Neural progenitor cell (in vitro differentiated cells): Measurements from ENCODE around the gene ANO2. TPM values are rescaled to one million over a fixed set of nuclear protein-coding genes. Genes with fewer than 3 reads are reported as not detected.

Source experiments
- DNase-seq: peaks from one replicate; pipeline ENCODE4 v3.0.0-alpha.2; 2016; ENCODE audit warnings: low spot score
- H2AFZ ChIP-seq: fragments of 200-600 bp; sonication (generic); replicated peaks from 2 replicates; pipeline ENCODE4 v1.6.1; 2016; ENCODE audit warnings: antibody characterized with exemption
- H3F3A ChIP-seq: fragments of 200-600 bp; sonication (generic); 2 replicates; pipeline ENCODE4 v1.6.1; 2016; ENCODE audit warnings: antibody characterized with exemption, low read depth
- H3K27ac ChIP-seq: fragments of 200-600 bp; sonication (generic); 2 replicates; pipeline ENCODE4 v1.5.1; 2016; ENCODE audit warnings: mild to moderate bottlenecking
- H3K27me3 ChIP-seq: fragments of 200-600 bp; sonication (generic); 2 replicates; pipeline ENCODE4 v1.6.1; 2016; ENCODE audit warnings: mild to moderate bottlenecking, moderate library complexity
- H3K36me3 ChIP-seq: fragments of 200-600 bp; sonication (generic); 2 replicates; pipeline ENCODE4 v1.5.1; 2016
- H3K4me1 ChIP-seq: fragments of 200-600 bp; sonication (generic); 2 replicates; pipeline ENCODE4 v1.6.1; 2016; ENCODE audit warnings: mixed run types
- H3K4me2 ChIP-seq: fragments of 200-600 bp; sonication (generic); 2 replicates; pipeline ENCODE4 v1.6.1; 2016
- H3K4me3 ChIP-seq: fragments of 200-600 bp; sonication (generic); 2 replicates; pipeline ENCODE4 v1.5.1; 2016
- H3K79me2 ChIP-seq: fragments of 200-600 bp; sonication (generic); 2 replicates; pipeline ENCODE4 v1.6.1; 2016; ENCODE audit warnings: low read depth
- H3K9ac ChIP-seq: fragments of 200-600 bp; sonication (generic); 2 replicates; pipeline ENCODE4 v1.6.1; 2016
- H3K9me3 ChIP-seq: fragments of 200-600 bp; sonication (generic); 2 replicates; pipeline ENCODE4 v1.5.1; 2016; ENCODE audit warnings: low read depth
- H4K20me1 ChIP-seq: fragments of 200-600 bp; sonication (generic); 2 replicates; pipeline ENCODE4 v1.6.1; 2016; ENCODE audit warnings: low read depth
- H3K27ac Mint-ChIP-seq: 3 replicates; pipeline ENCODE4 v1.8.0; 2021; ENCODE audit warnings: mixed read lengths
- H3K27me3 Mint-ChIP-seq: 2 replicates; pipeline ENCODE4 v1.8.0; 2022; ENCODE audit warnings: low read depth, mild to moderate bottlenecking, inconsistent platforms, moderate library complexity, mixed read lengths; ENCODE audit not compliant: insufficient read depth
- H3K36me3 Mint-ChIP-seq: 3 replicates; pipeline ENCODE4 v1.8.0; 2021; ENCODE audit warnings: mixed read lengths
- H3K4me1 Mint-ChIP-seq: 3 replicates; pipeline ENCODE4 v1.8.0; 2021; ENCODE audit warnings: mixed read lengths
- H3K4me3 Mint-ChIP-seq: 3 replicates; pipeline ENCODE4 v1.8.0; 2021; ENCODE audit warnings: mild to moderate bottlenecking, moderate library complexity, mixed read lengths
- H3K9me3 Mint-ChIP-seq: 3 replicates; pipeline ENCODE4 v1.8.0; 2020; ENCODE audit warnings: mixed read lengths
- EZH2 ChIP-seq: fragments of 200-600 bp; sonication (generic); IDR thresholded peaks from 2 replicates; pipeline ENCODE4 v1.6.1; 2017; ENCODE audit warnings: antibody characterized with exemption, mild to moderate bottlenecking, moderate library complexity
- EZH2phosphoT487 ChIP-seq: fragments of 200-600 bp; sonication (generic); IDR thresholded peaks from 2 replicates; pipeline ENCODE4 v1.6.1; 2017; ENCODE audit warnings: antibody characterized with exemption
- total RNA-seq: library from RNA; depleted of rRNA; stranded (reverse); fragments of >200 nt; gene quantifications from 2 replicates; pipeline ENCODE4 v1.2.3, GENCODE V29; 2015; ENCODE audit warnings: low replicate concordance
- TF ChIP-seq, protein P1 (sequence below): fragments of 200-600 bp; sonication (generic); IDR thresholded peaks from 2 replicates; pipeline ENCODE4 v1.5.1; 2017; ENCODE audit warnings: antibody characterized with exemption, mild to moderate bottlenecking

Gene ANO2
- total RNA-seq, 1 donor from 2014 or later = 4.8 TPM

DNA sequence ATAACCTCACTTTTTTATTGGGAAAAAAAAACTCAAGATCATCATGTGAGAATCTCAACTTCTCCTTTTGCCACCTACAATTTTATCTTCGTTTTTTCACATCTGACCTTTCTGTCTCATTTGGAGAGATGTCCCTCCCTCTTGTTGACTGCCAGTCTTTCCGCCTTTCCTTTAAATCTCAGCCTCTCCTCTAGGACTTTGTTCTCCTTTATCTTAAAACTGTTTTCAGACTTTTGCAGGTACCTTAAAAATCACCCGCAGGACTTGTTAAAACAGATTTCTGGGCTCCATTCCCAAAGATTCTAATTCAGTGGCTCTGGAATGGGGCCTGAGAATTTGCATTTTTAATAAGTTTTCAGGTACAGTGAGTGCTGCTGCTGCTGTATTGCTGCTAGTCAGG is 289.9 kb downstream of the ANO2 start:
- Histone ChIP-seq H3K9me3 (no peaks in the 10 kb centered on the region), H3K27ac (no peak overlapping the region), H3K4me1 (no peaks in the 10 kb centered on the region), H4K20me1 (no peaks in the 10 kb centered on the region), H3K36me3 (no peaks in the 10 kb centered on the region), H3K79me2 (no peaks in the 10 kb centered on the region), H3K4me3 (no peak overlapping the region), H2AFZ (no peak overlapping the region), H3K27me3 (no peaks in the 10 kb centered on the region), H3K9ac (no peak overlapping the region), H3F3A (no peaks in the 10 kb centered on the region), H3K4me2 (no peak overlapping the region)
- no peaks in the 10 kb centered on the region for H3K9me3 Mint-ChIP-seq
- no peak overlapping the region for H3K27ac Mint-ChIP-seq
- TF ChIP-seq EZH2phosphoT487 (no peak), EZH2 (no peak)
- TF ChIP-seq, protein P1, sequence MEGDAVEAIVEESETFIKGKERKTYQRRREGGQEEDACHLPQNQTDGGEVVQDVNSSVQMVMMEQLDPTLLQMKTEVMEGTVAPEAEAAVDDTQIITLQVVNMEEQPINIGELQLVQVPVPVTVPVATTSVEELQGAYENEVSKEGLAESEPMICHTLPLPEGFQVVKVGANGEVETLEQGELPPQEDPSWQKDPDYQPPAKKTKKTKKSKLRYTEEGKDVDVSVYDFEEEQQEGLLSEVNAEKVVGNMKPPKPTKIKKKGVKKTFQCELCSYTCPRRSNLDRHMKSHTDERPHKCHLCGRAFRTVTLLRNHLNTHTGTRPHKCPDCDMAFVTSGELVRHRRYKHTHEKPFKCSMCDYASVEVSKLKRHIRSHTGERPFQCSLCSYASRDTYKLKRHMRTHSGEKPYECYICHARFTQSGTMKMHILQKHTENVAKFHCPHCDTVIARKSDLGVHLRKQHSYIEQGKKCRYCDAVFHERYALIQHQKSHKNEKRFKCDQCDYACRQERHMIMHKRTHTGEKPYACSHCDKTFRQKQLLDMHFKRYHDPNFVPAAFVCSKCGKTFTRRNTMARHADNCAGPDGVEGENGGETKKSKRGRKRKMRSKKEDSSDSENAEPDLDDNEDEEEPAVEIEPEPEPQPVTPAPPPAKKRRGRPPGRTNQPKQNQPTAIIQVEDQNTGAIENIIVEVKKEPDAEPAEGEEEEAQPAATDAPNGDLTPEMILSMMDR = no peak
- DNase-seq = no peak
- H3K36me3 Mint-ChIP-seq = no peaks in the 10 kb centered on the region
- peaks cover 3% of the 10 kb centered on the region for H3K4me1 Mint-ChIP-seq
- no peaks in the 10 kb centered on the region for H3K27me3 Mint-ChIP-seq
- H3K4me3 Mint-ChIP-seq = no peak overlapping the region

DNA sequence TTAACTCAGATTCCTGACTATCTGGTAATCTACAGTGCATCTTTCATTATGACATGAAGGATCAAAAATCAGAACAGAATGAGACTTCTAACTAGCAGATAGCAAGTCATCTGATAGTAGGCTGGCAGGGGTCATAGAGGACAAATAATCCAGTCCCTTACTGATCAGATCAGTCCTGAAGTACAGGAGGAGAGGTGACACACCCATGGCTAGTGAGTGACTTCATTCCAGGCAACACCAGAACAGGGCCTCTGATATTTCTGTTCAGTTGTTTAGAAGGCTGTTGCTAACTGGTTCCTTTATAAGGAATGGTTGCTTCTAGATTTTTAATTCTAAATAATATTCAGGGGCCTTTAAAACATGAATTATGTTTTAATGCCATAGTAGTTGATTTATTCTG is 291.0 kb downstream of the ANO2 start:
- Mint-ChIP-seq H3K36me3 (no peaks in the 10 kb centered on the region), H3K4me1 (peaks cover 4% of the 10 kb centered on the region), H3K27ac (no peak overlapping the region), H3K27me3 (no peaks in the 10 kb centered on the region), H3K9me3 (no peaks in the 10 kb centered on the region), H3K4me3 (no peak overlapping the region)
- Histone ChIP-seq H3K9ac (no peak overlapping the region), H3K4me1 (no peaks in the 10 kb centered on the region), H3K4me3 (no peak overlapping the region), H2AFZ (no peak overlapping the region), H3K36me3 (no peaks in the 10 kb centered on the region), H3K27me3 (no peaks in the 10 kb centered on the region), H3F3A (peaks cover 3% of the 10 kb centered on the region), H3K4me2 (no peak overlapping the region), H3K9me3 (no peaks in the 10 kb centered on the region), H3K27ac (no peak overlapping the region), H3K79me2 (no peaks in the 10 kb centered on the region), H4K20me1 (no peaks in the 10 kb centered on the region)
- no peak for DNase-seq
- no peak for TF ChIP-seq EZH2
- TF ChIP-seq, protein P1 = no peak
- TF ChIP-seq EZH2phosphoT487 = no peak

DNA sequence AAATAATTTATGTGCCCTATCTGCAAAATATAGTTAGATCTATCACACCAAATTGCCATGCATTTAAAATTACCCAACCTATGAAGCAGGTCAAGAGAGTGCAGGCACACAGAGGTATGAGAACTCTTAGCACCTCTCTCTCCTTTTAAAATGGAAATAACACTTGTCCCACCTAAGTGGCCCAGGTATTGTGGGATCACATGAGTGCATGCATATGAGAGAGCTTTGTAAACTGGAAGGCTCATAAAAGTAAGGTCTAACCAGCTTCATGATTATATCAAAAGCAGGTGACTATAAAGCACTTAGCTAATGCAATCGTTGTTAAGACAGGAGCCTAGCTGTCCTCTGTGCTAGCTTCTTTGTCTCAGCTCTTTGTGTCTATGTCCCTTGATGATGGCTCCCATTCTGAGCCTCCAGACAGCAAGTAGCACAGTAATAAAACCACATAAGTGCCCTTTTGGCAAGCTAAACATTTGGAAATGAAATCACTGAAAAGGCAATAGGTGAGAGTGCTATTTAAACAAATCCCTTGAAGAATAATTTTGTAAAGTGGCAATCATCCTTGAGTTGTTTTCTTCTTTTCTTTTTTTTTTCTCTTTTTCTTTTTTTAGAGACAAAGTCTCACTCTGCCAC is 294.1 kb downstream of the ANO2 start:
- Mint-ChIP-seq H3K36me3 (no peaks in the 10 kb centered on the region), H3K27me3 (no peaks in the 10 kb centered on the region), H3K27ac (no peak overlapping the region), H3K9me3 (no peaks in the 10 kb centered on the region), H3K4me1 (peaks cover 7% of the 10 kb centered on the region), H3K4me3 (no peak overlapping the region)
- H3K4me3 ChIP-seq = no peak overlapping the region
- TF ChIP-seq EZH2 (no peak), EZH2phosphoT487 (no peak)
- TF ChIP-seq, protein P1 = no peak
- no peaks in the 10 kb centered on the region for H3K27me3 ChIP-seq
- no peak for DNase-seq
- H3K9ac ChIP-seq = no peak overlapping the region
- H4K20me1 ChIP-seq = no peaks in the 10 kb centered on the region
- H3K4me2 ChIP-seq = no peak overlapping the region
- no peak overlapping the region for H2AFZ ChIP-seq
- H3F3A ChIP-seq = peaks cover 5% of the 10 kb centered on the region
- H3K9me3 ChIP-seq = no peaks in the 10 kb centered on the region
- peaks cover 11% of the 10 kb centered on the region for H3K4me1 ChIP-seq
- H3K79me2 ChIP-seq = no peaks in the 10 kb centered on the region
- H3K36me3 ChIP-seq = no peaks in the 10 kb centered on the region
- no peak overlapping the region for H3K27ac ChIP-seq
